ENCODE results near the gene ATP5F1D. TPM values are rescaled to one million over a fixed set of nuclear protein-coding genes. Genes with fewer than 3 reads are reported as not detected.

Gene ATP5F1D
- total and polyA plus RNA-seq, 2 of the 13 experiments (the other 11 are each of a cell fraction or from before 2014, with no cell fraction given) = 39.4 to 78.7 TPM

GRCh38 chr19:1248139-1248785 lies 6.7 kb downstream of the ATP5F1D start, which contains the start of gene MIDN (continued):
- no peak for TF ChIP-seq ZNF556 (CRISPR knock-in tag; IDR thresholded peaks at IDR 0.05; ENCODE audit: borderline replicate concordance)
- no peak for TF ChIP-seq LBX2 (CRISPR knock-in tag; IDR thresholded peaks at IDR 0.05; ENCODE audit: borderline replicate concordance)
- peak; percentile 81; the same call in 1 of the 2 replicates for TF ChIP-seq ZSCAN21 (CRISPR knock-in tag; IDR thresholded peaks at IDR 0.05; ENCODE audit: borderline replicate concordance)
- no peak for TF ChIP-seq ZBTB4 (CRISPR knock-in tag; IDR thresholded peaks at IDR 0.05; ENCODE audit: borderline replicate concordance)
- TF ChIP-seq HNF1B (CRISPR knock-in tag; IDR thresholded peaks at IDR 0.05) = peak; percentile 76; the same call in 1 of the 2 replicates
- no peak for TF ChIP-seq FUBP1 (CRISPR knock-in tag; IDR thresholded peaks at IDR 0.05; ENCODE audit: borderline replicate concordance)
- peak; percentile 34 for TF ChIP-seq HNRNPLL (IDR thresholded peaks at IDR 0.05; ENCODE audit: low read depth, low read length, poor library complexity, severe bottlenecking)
- no peak for TF ChIP-seq SRSF9 (IDR thresholded peaks at IDR 0.05; ENCODE audit: borderline replicate concordance, insufficient read depth, low read depth, low read length, poor library complexity, severe bottlenecking)
- TF ChIP-seq ZNF160 (CRISPR knock-in tag; IDR thresholded peaks at IDR 0.05) = peak; percentile 83
- TF ChIP-seq ZNF563 (CRISPR knock-in tag; IDR thresholded peaks at IDR 0.05) = 0 out of 2 replicates have a peak, but pooled peaks have one; percentile 38
- TF ChIP-seq NR1H2 (CRISPR knock-in tag; IDR thresholded peaks at IDR 0.05; ENCODE audit: borderline replicate concordance, low read depth) = no peak
- no peak for TF ChIP-seq ZNF138 (CRISPR knock-in tag; IDR thresholded peaks at IDR 0.05; ENCODE audit: low read depth)
- no peak for TF ChIP-seq SETDB1 (CRISPR knock-in tag; IDR thresholded peaks at IDR 0.05; ENCODE audit: borderline replicate concordance)

Data from HepG2 (cell line).